ENCODE measurements around the gene MBD5.

GRCh38 chr2:148194882-148195281 is 174.0 kb downstream of the MBD5 start:
- no peak for TF ChIP-seq CTCF (IDR thresholded peaks at IDR 0.05)
- TF ChIP-seq POLR2A (IDR thresholded peaks at IDR 0.05): no peak

Data from thyroid gland (tissue), 4 donors.